CD14-positive monocyte (primary cell): Measurements from ENCODE around the gene CCDC78. TPM values are rescaled to one million over a fixed set of nuclear protein-coding genes. Genes with fewer than 3 reads are reported as not detected.

ENCODE experiments used
- DNase-seq, 3 donors: peaks; one replicate each; pipeline ENCODE4 v3.0.0-alpha.2; 2011 to 2022
- H2AFZ ChIP-seq: 2 replicates; pipeline ENCODE4 v1.6.0; 2012; ENCODE audit warnings: mild to moderate bottlenecking, low read depth, low read length, inconsistent platforms; ENCODE audit not compliant: insufficient read depth, poor library complexity, severe bottlenecking
- H3K27ac ChIP-seq, 2 donors: 1 replicate in 1 of 2; 2 replicates in 1 of 2; pipeline ENCODE4 v1.5.1; 2012 to 2013; ENCODE audit warnings: low read length in 2 of 2, control low read depth in 1 of 2, inconsistent platforms in 1 of 2, low read depth in 1 of 2, mild to moderate bottlenecking in 1 of 2
- H3K27me3 ChIP-seq, 2 donors: one replicate each; pipeline versions ENCODE4 v1.6.0 to v1.6.1; 2011 to 2013; ENCODE audit warnings: low read length in 2 of 2; ENCODE audit not compliant: control insufficient read depth in 2 of 2, insufficient read depth in 2 of 2
- H3K36me3 ChIP-seq, 2 donors: replicated peaks in 1 of 2; 1 replicate in 1 of 2; 2 replicates in 1 of 2; pipeline versions ENCODE4 v1.5.1 to v1.6.1; 2012 to 2013; ENCODE audit warnings: low read length in 2 of 2, control low read depth in 1 of 2, inconsistent platforms in 1 of 2, mild to moderate bottlenecking in 1 of 2; ENCODE audit not compliant: insufficient read depth in 2 of 2, control insufficient read depth in 1 of 2
- H3K4me1 ChIP-seq, 2 donors: 1 replicate in 1 of 2; 2 replicates in 1 of 2; pipeline versions ENCODE4 v1.5.1 to v1.6.1; 2012 to 2013; ENCODE audit warnings: low read length in 2 of 2, control low read depth in 1 of 2, inconsistent platforms in 1 of 2, mild to moderate bottlenecking in 1 of 2, moderate library complexity in 1 of 2; ENCODE audit not compliant: insufficient read depth in 2 of 2, control insufficient read depth in 1 of 2
- H3K4me2 ChIP-seq: replicated peaks from 2 replicates; pipeline ENCODE3; 2012; ENCODE audit warnings: low read length, moderate library complexity, mild to moderate bottlenecking; ENCODE audit not compliant: poor library complexity, severe bottlenecking; ENCODE audit errors: extremely low read depth
- H3K4me3 ChIP-seq, 3 experiments: fragments of 200-600 bp in 1 of 3; sonication (generic) in 1 of 3; replicated peaks in 1 of 3; 1 replicate in 2 of 3; 2 replicates in 1 of 3; pipeline ENCODE4 v1.5.1; 2011 to 2013; ENCODE audit warnings: low read length in 3 of 3, mild to moderate bottlenecking in 3 of 3, control low read depth in 2 of 3, low read depth in 2 of 3, inconsistent platforms in 1 of 3, moderate library complexity in 1 of 3
- H3K79me2 ChIP-seq: 2 replicates; pipeline ENCODE4 v1.6.0; 2012; ENCODE audit warnings: mild to moderate bottlenecking, control low read depth, inconsistent platforms, low read length, moderate library complexity; ENCODE audit not compliant: insufficient read depth
- H3K9ac ChIP-seq: 2 replicates; pipeline ENCODE4 v1.6.0; 2017; ENCODE audit warnings: low read length, mild to moderate bottlenecking; ENCODE audit not compliant: insufficient read depth, poor library complexity, severe bottlenecking
- H3K9me3 ChIP-seq, 2 donors: replicated peaks in 1 of 2; 1 replicate in 1 of 2; 2 replicates in 1 of 2; pipeline versions ENCODE4 v1.5.1 to v1.6.1; 2012 to 2013; ENCODE audit warnings: low read length in 2 of 2, control low read depth in 1 of 2; ENCODE audit not compliant: control insufficient read depth in 1 of 2, insufficient read depth in 1 of 2
- H4K20me1 ChIP-seq: 2 replicates; pipeline ENCODE4 v1.6.0; 2012; ENCODE audit warnings: mild to moderate bottlenecking, low read length, control low read depth, moderate library complexity; ENCODE audit not compliant: insufficient read depth
- H3K27ac Mint-ChIP-seq, 7 donors: one replicate each; pipeline ENCODE4 v1.8.0; 2020; ENCODE audit warnings: mild to moderate bottlenecking in 7 of 7, mixed read lengths in 7 of 7, moderate library complexity in 6 of 7, inconsistent platforms in 2 of 7
- H3K27me3 Mint-ChIP-seq, 3 donors: one replicate each; pipeline ENCODE4 v1.8.0; 2021 to 2022; ENCODE audit warnings: low read depth in 3 of 3, mild to moderate bottlenecking in 3 of 3, mixed read lengths in 3 of 3, moderate library complexity in 3 of 3, inconsistent platforms in 1 of 3
- H3K36me3 Mint-ChIP-seq, 2 donors: one replicate each; pipeline ENCODE4 v1.8.0; 2020; ENCODE audit warnings: mixed read lengths in 2 of 2, inconsistent platforms in 1 of 2, mild to moderate bottlenecking in 1 of 2
- H3K4me1 Mint-ChIP-seq: one replicate; pipeline ENCODE4 v1.8.0; 2020; ENCODE audit warnings: mild to moderate bottlenecking, mixed read lengths
- H3K4me3 Mint-ChIP-seq, 2 donors: one replicate each; pipeline ENCODE4 v1.8.0; 2020; ENCODE audit warnings: mild to moderate bottlenecking in 2 of 2, mixed read lengths in 2 of 2, moderate library complexity in 1 of 2
- H3K9me3 Mint-ChIP-seq, 7 donors: one replicate each; pipeline ENCODE4 v1.8.0; 2020 to 2022; ENCODE audit warnings: mixed read lengths in 7 of 7, mild to moderate bottlenecking in 6 of 7, moderate library complexity in 6 of 7, inconsistent platforms in 2 of 7
- CTCF ChIP-seq: fragments of 200-600 bp; IDR thresholded peaks from one replicate; pipeline ENCODE4 v1.8.0; 2022; ENCODE audit warnings: antibody characterized with exemption, mild to moderate bottlenecking
- WGBS: methylation state at CpG from one replicate; pipeline ENCODE4 v1.1.5; 2013; ENCODE audit warnings: missing lambda C conversion rate; ENCODE audit not compliant: insufficient coverage; 5-methylcytosine and 5-hydroxymethylcytosine counted together
- intact Hi-C, 2 donors: fragments of 100-400 bp; cut with micrococcal nuclease; formaldehyde crosslinking; loops; one replicate each; pipeline versions ENCODE4 v1.15.0 to v1.15.1; 2023
- polyA plus RNA-seq, 3 donors: library from polyadenylated mRNA; depleted of rRNA in 1 of 3; unstranded in 2 of 3; stranded (reverse) in 1 of 3; fragments of 300-500 nt in 2 of 3; fragments of >200 nt in 1 of 3; fragmentation: Illumina TruSeq in 2 of 3; gene quantifications; 1 replicate in 2 of 3; 2 replicates in 1 of 3; pipeline ENCODE4 v1.2.3, GENCODE V29; 2012 to 2021

CCDC78 gene
- polyA plus RNA-seq, 3 donors = 0.96 TPM; not detected in 2

DNA sequence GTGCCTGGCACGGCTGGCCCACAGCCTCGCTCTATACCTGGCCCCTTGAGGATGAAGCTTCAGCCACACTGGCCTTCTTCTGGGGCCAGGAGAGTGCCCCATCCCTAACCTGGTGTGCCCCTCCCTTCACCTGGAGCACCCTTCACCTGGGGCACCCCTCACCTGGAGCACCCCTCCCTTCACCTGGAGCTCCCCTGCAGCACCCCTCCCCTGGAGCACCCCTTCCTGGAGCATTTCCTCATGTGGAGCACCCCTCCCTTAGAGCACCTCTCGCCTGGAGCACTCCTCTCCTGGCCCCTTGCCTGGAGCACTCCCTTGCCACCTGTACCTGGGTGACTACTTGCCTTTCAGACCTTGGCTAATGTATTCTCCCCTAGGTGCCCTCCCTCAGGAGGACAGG is 18.2 kb downstream of the CCDC78 start:
- Mint-ChIP-seq H3K27ac (no peak overlapping the region), H3K4me1 (no peaks in the 10 kb centered on the region), H3K36me3 (no peaks in the 10 kb centered on the region), H3K27me3 (peaks cover 48 to 74% (median 69%) of the 10 kb centered on the region in 3 donors), H3K4me3 (peak overlapping the region in 1 of 2 donors; percentile 65), H3K9me3 (peaks cover 0 to 5% (median 0%) of the 10 kb centered on the region in 7 donors)
- no peaks in the 10 kb centered on the region for H3K36me3 ChIP-seq
- H3K27ac ChIP-seq = no peak overlapping the region
- no peak overlapping the region for H3K9ac ChIP-seq
- H3K79me2 ChIP-seq = no peaks in the 10 kb centered on the region
- no peak for TF ChIP-seq CTCF
- DNase-seq = no peak
- H3K4me1 ChIP-seq = no peaks in the 10 kb centered on the region
- H3K27me3 ChIP-seq = peaks cover 3 to 72% of the 10 kb centered on the region in 2 donors
- H2AFZ ChIP-seq = no peak overlapping the region
- no peak overlapping the region for H3K4me2 ChIP-seq
- intact Hi-C loops = no loop called here
- no peaks in the 10 kb centered on the region for H4K20me1 ChIP-seq
- WGBS = 64% methylated on average over 3 of the region's 3 CpGs
- peaks cover 0 to 4% of the 10 kb centered on the region in 2 donors for H3K9me3 ChIP-seq
- H3K4me3 ChIP-seq = no peak overlapping the region

- Histone ChIP-seq H2AFZ (no peak overlapping the region), H3K36me3 (no peaks in the 10 kb centered on the region), H3K79me2 (no peaks in the 10 kb centered on the region), H3K9me3 (peaks cover 0 to 4% of the 10 kb centered on the region in 2 donors), H3K27me3 (peaks cover 3 to 73% of the 10 kb centered on the region in 2 donors), H3K4me3 (no peak overlapping the region), H3K4me2 (no peak overlapping the region), H4K20me1 (no peaks in the 10 kb centered on the region), H3K9ac (no peak overlapping the region), H3K27ac (no peak overlapping the region), H3K4me1 (no peaks in the 10 kb centered on the region)
- Mint-ChIP-seq H3K4me3 (peak overlapping the region in 1 of 2 donors; percentile 60), H3K27me3 (peaks cover 58 to 76% (median 72%) of the 10 kb centered on the region in 3 donors), H3K27ac (peak overlapping the region in 3 of 7 donors; percentile 18 to 45 (median 31)), H3K4me1 (no peaks in the 10 kb centered on the region), H3K9me3 (peaks cover 0 to 5% (median 0%) of the 10 kb centered on the region in 7 donors), H3K36me3 (no peaks in the 10 kb centered on the region)
- intact Hi-C loops = no loop called here
- TF ChIP-seq CTCF = no peak
- 52% methylated on average over 13 of the region's 14 CpGs for whole genome bisulfite sequencing
- DNase-seq = no peak
Measured at GRCh38 chr16:707062-707538, 19.1 kb downstream of the CCDC78 start.
